HUES6 (cell line): ENCODE results near the gene TRAF6.
A peak's percentile ranks its signal among the peaks of the same experiment; 100 is the strongest.
"Not testable (repeated sequence)": the region's sequence is repeated elsewhere in the genome, so short reads cannot be mapped to it uniquely, and the experiment has no call there.

Source experiments
- H3K27ac ChIP-seq: 2 replicates; pipeline ENCODE4 v1.7.0; 2013; ENCODE audit warnings: low read depth, mild to moderate bottlenecking, low read length, inconsistent platforms
- H3K27me3 ChIP-seq: 2 replicates; pipeline ENCODE4 v1.6.1; 2013; ENCODE audit warnings: low read length; ENCODE audit not compliant: control insufficient read depth, insufficient read depth
- H3K36me3 ChIP-seq: 2 replicates; pipeline ENCODE4 v1.6.1; 2013; ENCODE audit warnings: low read length; ENCODE audit not compliant: control insufficient read depth, insufficient read depth
- H3K4me1 ChIP-seq: 2 replicates; pipeline ENCODE4 v1.6.1; 2013; ENCODE audit warnings: low read length; ENCODE audit not compliant: control insufficient read depth, insufficient read depth
- H3K4me3 ChIP-seq: 2 replicates; pipeline ENCODE4 v1.5.1; 2013; ENCODE audit warnings: low read depth, low read length
- H3K9ac ChIP-seq: one replicate; pipeline ENCODE4 v1.6.1; 2013; ENCODE audit warnings: mild to moderate bottlenecking, low read length
- H3K9me3 ChIP-seq: 2 replicates; pipeline ENCODE4 v1.6.1; 2013; ENCODE audit warnings: low read depth, low read length; ENCODE audit not compliant: control insufficient read depth, insufficient read depth

TRAF6 gene

GRCh38 chr11:36509694-36510593, at the start of gene TRAF6:
TRAF6 (minus strand) TSS chr11:36510272; CDS start chr11:36501515, 8,757 bp downstream.
- Histone ChIP-seq H3K9me3 (no peaks in the 10 kb centered on the region), H3K36me3 (no peaks in the 10 kb centered on the region), H3K9ac (peak within 1 kb of the TSS; percentile 95), H3K4me1 (peaks cover 11% of the 10 kb centered on the region), H3K27ac (peak within 1 kb of the TSS; percentile 48; the same call in 1 of the 2 replicates), H3K27me3 (no peaks in the 10 kb centered on the region; the same call in 1 of the 2 replicates), H3K4me3 (peak within 1 kb of the TSS; percentile 95)

- Histone ChIP-seq H3K4me1 (peaks cover under 1% of the 10 kb centered on the region; the same call in 1 of the 2 replicates), H3K4me3 (no peak overlapping the region), H3K9me3 (peaks cover 14% of the 10 kb centered on the region), H3K9ac (no peak overlapping the region), H3K36me3 (no peaks in the 10 kb centered on the region), H3K27ac (no peak overlapping the region), H3K27me3 (no peaks in the 10 kb centered on the region)
Observed at GRCh38 chr11:36558571-36559413, 48.7 kb upstream of the TRAF6 start.

- Histone ChIP-seq H3K27me3 (no peaks in the 10 kb centered on the region), H3K27ac (no peak overlapping the region), H3K9ac (no peak overlapping the region), H3K9me3 (peaks cover 14% of the 10 kb centered on the region), H3K4me1 (no peaks in the 10 kb centered on the region), H3K4me3 (peak overlapping the region; percentile 48; the same call in 1 of the 2 replicates), H3K36me3 (no peaks in the 10 kb centered on the region)
Observed at GRCh38 chr11:36557991-36558390, 47.9 kb upstream of the TRAF6 start.

- peak overlapping the region; percentile 33 for H3K9ac ChIP-seq
- H3K4me3 ChIP-seq = peak overlapping the region; percentile 48
- not testable (repeated sequence) for H3K27me3 ChIP-seq, H3K27ac ChIP-seq, H3K36me3 ChIP-seq, H3K4me1 ChIP-seq
- peaks cover 14% of the 10 kb centered on the region for H3K9me3 ChIP-seq
Observed at GRCh38 chr11:36557390-36557789, 47.3 kb upstream of the TRAF6 start.

- Histone ChIP-seq H3K27me3 (no peaks in the 10 kb centered on the region), H3K27ac (no peak overlapping the region), H3K4me1 (no peaks in the 10 kb centered on the region), H3K9me3 (no peaks in the 10 kb centered on the region; the same call in 1 of the 2 replicates), H3K36me3 (no peaks in the 10 kb centered on the region), H3K4me3 (no peak overlapping the region), H3K9ac (no peak overlapping the region)
Observed at GRCh38 chr11:36550385-36551115, 40.5 kb upstream of the TRAF6 start.

- no peak overlapping the region for H3K4me3 ChIP-seq
- no peaks in the 10 kb centered on the region for H3K9me3 ChIP-seq
- H3K27ac ChIP-seq = no peak overlapping the region
- H3K36me3 ChIP-seq = no peaks in the 10 kb centered on the region
- H3K27me3 ChIP-seq = no peaks in the 10 kb centered on the region
- no peak overlapping the region for H3K9ac ChIP-seq
- peaks cover 4% of the 10 kb centered on the region; the same call in 1 of the 2 replicates for H3K4me1 ChIP-seq
Observed at GRCh38 chr11:36540998-36541397, 30.9 kb upstream of the TRAF6 start.

GRCh38 chr11:36534276-36534840, 24.3 kb upstream of the TRAF6 start:
- H3K4me1 ChIP-seq = no peaks in the 10 kb centered on the region
- H3K9ac ChIP-seq = no peak overlapping the region
- no peak overlapping the region for H3K4me3 ChIP-seq
- H3K27me3 ChIP-seq = no peaks in the 10 kb centered on the region
- no peaks in the 10 kb centered on the region for H3K9me3 ChIP-seq
- no peak overlapping the region for H3K27ac ChIP-seq
- H3K36me3 ChIP-seq = no peaks in the 10 kb centered on the region

GRCh38 chr11:36532941-36533601, 23.0 kb upstream of the TRAF6 start:
- Histone ChIP-seq H3K27ac (no peak overlapping the region), H3K9me3 (no peaks in the 10 kb centered on the region), H3K9ac (no peak overlapping the region), H3K4me1 (no peaks in the 10 kb centered on the region), H3K27me3 (no peaks in the 10 kb centered on the region), H3K4me3 (no peak overlapping the region), H3K36me3 (no peaks in the 10 kb centered on the region)

- Histone ChIP-seq H3K27ac (no peak overlapping the region), H3K4me3 (no peak overlapping the region)
Observed at GRCh38 chr11:36530840-36531239, 20.8 kb upstream of the TRAF6 start.

GRCh38 chr11:36513965-36514364, 3.9 kb upstream of the TRAF6 start:
- Histone ChIP-seq H3K9me3 (no peaks in the 10 kb centered on the region), H3K4me1 (peaks cover 4% of the 10 kb centered on the region; the same call in 1 of the 2 replicates), H3K27me3 (peaks cover 3% of the 10 kb centered on the region; the same call in 1 of the 2 replicates), H3K9ac (no peak overlapping the region), H3K36me3 (no peaks in the 10 kb centered on the region), H3K27ac (no peak overlapping the region), H3K4me3 (no peak overlapping the region)

More at GRCh38 chr11:36530840-36531239, 20.8 kb upstream of the TRAF6 start:
- H3K9me3 ChIP-seq = no peaks in the 10 kb centered on the region
- H3K9ac ChIP-seq = no peak overlapping the region
- no peaks in the 10 kb centered on the region for H3K4me1 ChIP-seq
- no peaks in the 10 kb centered on the region for H3K36me3 ChIP-seq
- no peaks in the 10 kb centered on the region for H3K27me3 ChIP-seq
